ENCODE data around the gene CCL8.
"Not testable (repeated sequence)": the region's sequence is repeated elsewhere in the genome, so short reads cannot be mapped to it uniquely, and the experiment has no call there.

CCL8 gene

DNA sequence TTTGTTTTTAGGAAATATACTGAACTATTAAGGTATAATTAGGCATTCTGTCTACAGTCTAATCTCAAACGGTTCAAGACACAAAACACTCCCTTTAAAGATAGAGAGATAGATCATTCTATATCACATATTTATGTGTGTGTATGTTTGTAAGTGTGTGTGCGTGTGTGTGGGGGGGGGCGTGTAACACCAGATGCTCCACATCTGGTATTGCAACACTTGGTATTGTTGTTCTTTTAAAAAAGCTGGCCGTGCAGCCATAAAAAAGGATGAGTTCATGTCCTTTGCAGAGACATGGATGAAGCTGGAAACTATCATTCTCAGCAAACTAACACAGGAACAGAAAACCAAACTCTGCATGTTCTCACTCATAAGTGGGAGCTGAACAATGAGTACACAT is 8.3 kb downstream of the CCL8 start:
- not testable (repeated sequence) for H3K36me3 Mint-ChIP-seq (ENCODE audit: insufficient read depth); DNase-seq (ENCODE audit: low spot score in 2 of 2); H3K27ac Mint-ChIP-seq (ENCODE audit: low read depth); H3K4me3 Mint-ChIP-seq; ATAC-seq (replicated peaks; ENCODE audit: extremely low read depth, poor library complexity, severe bottlenecking); H3K9me3 Mint-ChIP-seq; H3K4me1 Mint-ChIP-seq
- H3K27me3 Mint-ChIP-seq, result peaks cover 56% of the 10 kb centered on the region

DNA sequence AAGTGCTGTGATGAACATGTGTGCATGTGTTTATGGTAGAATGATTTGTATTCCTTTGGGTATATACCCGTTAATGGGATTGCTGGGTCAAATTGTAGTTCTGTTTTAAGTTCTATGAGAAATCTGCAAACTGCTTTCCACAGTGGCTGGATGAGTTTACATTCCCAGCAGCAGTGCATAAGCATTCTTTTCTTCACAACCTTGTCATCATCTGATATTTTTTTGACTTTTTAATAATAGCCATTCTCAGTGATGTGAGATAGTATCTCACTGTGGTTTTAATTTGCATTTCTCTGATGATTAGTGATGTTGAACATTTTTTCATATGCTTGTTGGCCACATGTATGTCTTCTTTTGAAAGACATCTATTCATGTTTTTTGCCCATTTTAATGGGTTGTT is 18.5 kb downstream of the CCL8 start:
- DNase-seq (ENCODE audit: low spot score in 2 of 2) (no peak), ATAC-seq (replicated peaks; ENCODE audit: extremely low read depth, poor library complexity, severe bottlenecking) (no peak)
- peaks cover 77% of the 10 kb centered on the region for H3K27me3 Mint-ChIP-seq
- H3K4me1 Mint-ChIP-seq, result no peaks in the 10 kb centered on the region
- no peak overlapping the region for H3K4me3 Mint-ChIP-seq
- H3K27ac Mint-ChIP-seq (ENCODE audit: low read depth), result no peak overlapping the region
- no peaks in the 10 kb centered on the region for H3K9me3 Mint-ChIP-seq
- H3K36me3 Mint-ChIP-seq (ENCODE audit: insufficient read depth), result no peaks in the 10 kb centered on the region

DNA sequence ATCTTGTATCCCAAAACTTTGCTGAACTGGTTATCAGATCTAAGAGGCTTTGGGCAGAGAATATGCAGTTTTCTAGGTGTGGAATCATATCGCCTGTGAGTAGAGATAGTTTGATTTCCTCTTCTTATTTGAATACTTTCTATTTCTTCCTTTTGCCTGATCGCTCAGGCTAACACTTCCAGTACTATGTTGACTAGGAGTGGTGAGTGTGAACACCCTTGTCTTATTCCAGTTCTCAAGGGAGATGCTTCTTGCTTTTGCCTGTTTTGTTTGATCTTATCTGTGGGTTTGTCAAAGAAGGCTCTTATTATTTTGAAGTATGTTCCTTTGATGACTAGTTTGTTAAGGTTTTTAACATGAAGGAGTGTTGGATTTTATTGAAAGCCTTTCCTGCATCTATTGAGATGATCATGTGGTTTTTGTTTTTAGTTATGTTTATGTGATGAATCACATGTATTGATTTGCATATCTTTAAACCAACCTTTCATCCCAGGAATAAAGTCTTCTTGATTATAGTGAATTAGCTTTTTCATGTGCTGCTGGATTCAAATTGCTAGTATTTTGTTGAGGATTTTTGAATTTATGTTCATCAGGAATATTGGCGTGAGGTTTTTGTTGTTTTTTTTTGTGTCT is 20.0 kb downstream of the CCL8 start:
- no peak overlapping the region for H3K27ac Mint-ChIP-seq (ENCODE audit: low read depth)
- H3K4me3 Mint-ChIP-seq, result no peak overlapping the region
- no peak for DNase-seq (ENCODE audit: low spot score in 2 of 2)
- H3K9me3 Mint-ChIP-seq, result no peaks in the 10 kb centered on the region
- H3K4me1 Mint-ChIP-seq, result no peaks in the 10 kb centered on the region
- ATAC-seq (replicated peaks; ENCODE audit: extremely low read depth, poor library complexity, severe bottlenecking), result no peak
- H3K36me3 Mint-ChIP-seq (ENCODE audit: insufficient read depth), result no peaks in the 10 kb centered on the region
- H3K27me3 Mint-ChIP-seq, result peaks cover 77% of the 10 kb centered on the region

DNA sequence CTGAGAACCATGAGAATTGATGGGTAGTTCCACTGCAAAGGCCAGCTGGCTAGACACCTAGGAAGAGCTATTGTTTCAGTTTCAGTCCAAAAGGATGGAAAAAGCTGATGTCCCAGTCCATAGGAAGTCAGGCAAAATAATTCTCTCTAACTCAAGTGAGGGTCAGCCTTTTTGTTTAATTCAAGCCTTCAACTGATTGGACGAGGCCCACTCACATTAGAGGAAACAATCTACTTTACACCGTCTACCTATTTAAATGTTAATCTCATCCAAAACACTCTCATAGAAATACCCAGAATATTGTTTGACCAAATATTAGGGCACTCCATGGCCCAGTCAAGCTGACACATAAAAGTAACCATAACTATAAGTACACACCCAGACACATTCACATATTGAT is 22.7 kb downstream of the CCL8 start:
- DNase-seq (ENCODE audit: low spot score in 2 of 2), result no peak
- Mint-ChIP-seq H3K27me3 (peaks cover 84% of the 10 kb centered on the region), H3K4me3 (no peak overlapping the region)

DNA sequence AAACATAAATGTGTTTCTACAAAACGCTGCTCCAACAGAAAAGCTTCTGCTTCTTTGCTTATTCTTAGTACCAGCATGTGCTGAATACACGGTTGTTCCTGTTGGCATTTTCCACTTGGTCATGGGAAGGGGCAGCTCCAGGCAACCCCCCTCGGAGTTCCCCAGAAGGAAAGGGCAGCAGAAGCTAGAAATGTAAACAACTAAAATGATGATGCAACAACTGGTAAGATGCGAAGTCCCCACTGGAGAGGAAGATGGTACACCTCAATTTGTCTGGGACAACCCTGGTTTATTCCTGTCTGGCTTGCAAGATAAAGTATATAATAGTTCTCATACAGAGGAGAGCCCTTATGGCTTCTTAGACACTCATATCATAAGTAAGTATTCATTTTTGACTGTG is 27.8 kb downstream of the CCL8 start:
- ATAC-seq (replicated peaks; ENCODE audit: extremely low read depth, poor library complexity, severe bottlenecking) (no peak), DNase-seq (ENCODE audit: low spot score in 2 of 2) (no peak)
- Mint-ChIP-seq H3K27me3 (peaks cover 81% of the 10 kb centered on the region), H3K4me1 (no peaks in the 10 kb centered on the region), H3K4me3 (no peak overlapping the region), H3K36me3 (ENCODE audit: insufficient read depth) (no peaks in the 10 kb centered on the region), H3K9me3 (no peaks in the 10 kb centered on the region), H3K27ac (ENCODE audit: low read depth) (no peak overlapping the region)

More for the DNA sequence above, 22.7 kb downstream of the CCL8 start:
- no peak for ATAC-seq (replicated peaks; ENCODE audit: extremely low read depth, poor library complexity, severe bottlenecking)
- no peaks in the 10 kb centered on the region for H3K9me3 Mint-ChIP-seq
- H3K4me1 Mint-ChIP-seq, result no peaks in the 10 kb centered on the region
- H3K27ac Mint-ChIP-seq (ENCODE audit: low read depth), result no peak overlapping the region
- H3K36me3 Mint-ChIP-seq (ENCODE audit: insufficient read depth), result no peaks in the 10 kb centered on the region

DNA sequence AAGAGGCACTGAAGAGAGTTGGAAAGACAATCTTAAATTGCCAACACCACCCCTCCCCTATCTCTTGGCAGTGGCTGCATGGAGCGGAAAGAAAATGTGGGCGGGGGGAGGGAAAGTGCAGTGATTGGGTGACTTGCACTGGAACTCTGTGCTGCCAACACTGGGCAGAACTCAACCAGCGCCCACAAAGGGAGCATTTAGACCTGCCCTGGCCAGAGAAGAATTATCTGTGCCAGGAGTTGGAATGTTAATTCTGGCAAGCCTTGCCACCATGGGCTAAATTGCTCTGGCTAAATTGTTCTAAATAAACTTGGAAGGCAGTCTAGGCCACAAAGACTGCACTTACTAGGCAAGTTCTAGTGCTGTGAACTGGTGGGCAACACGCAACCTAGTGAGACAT is 30.5 kb downstream of the CCL8 start:
- H3K27me3 Mint-ChIP-seq, result peaks cover 54% of the 10 kb centered on the region
- no peak overlapping the region for H3K27ac Mint-ChIP-seq (ENCODE audit: low read depth)
- H3K9me3 Mint-ChIP-seq, result no peaks in the 10 kb centered on the region
- peaks cover 2% of the 10 kb centered on the region for H3K36me3 Mint-ChIP-seq (ENCODE audit: insufficient read depth)
- no peak for ATAC-seq (replicated peaks; ENCODE audit: extremely low read depth, poor library complexity, severe bottlenecking)
- no peak overlapping the region for H3K4me3 Mint-ChIP-seq
- no peak for DNase-seq (ENCODE audit: low spot score in 2 of 2)
- no peaks in the 10 kb centered on the region for H3K4me1 Mint-ChIP-seq

DNA sequence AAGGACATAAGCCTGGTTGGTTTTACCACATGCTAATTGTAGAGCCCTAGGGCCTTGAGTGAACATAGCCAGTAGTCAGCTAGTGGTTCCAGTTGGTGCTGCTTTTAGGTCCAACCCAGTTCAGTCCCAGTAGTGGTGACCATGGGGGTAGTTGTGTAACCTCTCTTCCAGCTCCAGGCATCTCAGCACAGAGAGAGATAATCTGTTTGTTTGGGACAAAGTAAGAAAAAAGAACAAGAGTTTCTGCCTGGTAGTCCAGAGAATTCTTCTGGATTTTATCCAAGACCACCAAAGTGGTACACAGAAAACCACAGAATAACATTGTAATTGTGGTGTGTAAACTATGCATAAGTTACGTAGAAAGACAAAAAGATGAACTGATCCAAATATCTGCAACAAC is 31.9 kb downstream of the CCL8 start:
- Mint-ChIP-seq H3K36me3 (ENCODE audit: insufficient read depth) (peaks cover 2% of the 10 kb centered on the region), H3K4me3 (no peak overlapping the region), H3K27me3 (peaks cover 45% of the 10 kb centered on the region), H3K27ac (ENCODE audit: low read depth) (no peak overlapping the region), H3K9me3 (no peaks in the 10 kb centered on the region), H3K4me1 (no peaks in the 10 kb centered on the region)
- ATAC-seq (replicated peaks; ENCODE audit: extremely low read depth, poor library complexity, severe bottlenecking), result no peak
- no peak for DNase-seq (ENCODE audit: low spot score in 2 of 2)

DNA sequence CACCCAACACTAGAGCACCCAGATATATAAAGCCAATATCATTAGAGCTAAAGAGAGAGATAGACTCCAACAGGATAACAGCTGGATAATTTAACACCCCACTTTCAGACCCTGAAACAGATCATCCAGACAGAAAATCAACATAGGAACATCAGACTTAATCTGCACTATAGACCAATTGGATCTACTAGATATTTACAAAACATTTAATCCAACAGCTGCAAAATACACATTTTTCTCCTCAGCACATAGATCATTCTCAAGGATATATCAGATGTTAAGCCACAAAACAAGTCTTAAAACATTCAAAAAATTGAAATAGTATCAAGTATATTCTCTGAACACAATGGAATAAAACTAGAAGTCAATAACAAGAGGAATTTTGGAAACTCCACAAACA is 33.0 kb downstream of the CCL8 start:
- ATAC-seq (replicated peaks; ENCODE audit: extremely low read depth, poor library complexity, severe bottlenecking), result no peak
- Mint-ChIP-seq H3K9me3 (no peaks in the 10 kb centered on the region), H3K36me3 (ENCODE audit: insufficient read depth) (peaks cover 2% of the 10 kb centered on the region), H3K27me3 (peaks cover 34% of the 10 kb centered on the region), H3K27ac (ENCODE audit: low read depth) (no peak overlapping the region), H3K4me3 (no peak overlapping the region), H3K4me1 (no peaks in the 10 kb centered on the region)
- no peak for DNase-seq (ENCODE audit: low spot score in 2 of 2)

DNA sequence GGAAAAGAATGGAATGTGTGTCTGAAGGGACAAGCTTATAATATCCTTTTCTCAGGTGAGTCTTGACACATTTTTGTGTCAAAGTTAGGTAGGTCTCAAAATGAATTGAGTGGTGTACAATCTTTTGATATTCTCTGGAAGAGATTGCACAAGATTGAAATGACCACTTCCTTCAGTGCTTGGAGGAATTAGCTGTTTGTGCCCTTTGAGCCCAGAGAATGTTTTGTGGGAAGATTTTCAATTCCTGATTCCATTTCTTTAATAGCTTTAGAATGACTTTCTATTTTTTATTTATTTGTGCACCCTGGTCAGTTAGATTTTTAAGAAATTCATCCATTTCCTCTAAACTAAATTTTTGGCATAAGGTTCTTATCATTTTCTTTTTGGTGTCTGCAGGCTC is 35.4 kb downstream of the CCL8 start:
- DNase-seq (ENCODE audit: low spot score in 2 of 2) (no peak), ATAC-seq (replicated peaks; ENCODE audit: extremely low read depth, poor library complexity, severe bottlenecking) (no peak)
- Mint-ChIP-seq H3K27me3 (peaks cover 15% of the 10 kb centered on the region), H3K27ac (ENCODE audit: low read depth) (no peak overlapping the region), H3K36me3 (ENCODE audit: insufficient read depth) (peaks cover 2% of the 10 kb centered on the region), H3K4me3 (no peak overlapping the region), H3K4me1 (no peaks in the 10 kb centered on the region), H3K9me3 (no peaks in the 10 kb centered on the region)

DNA sequence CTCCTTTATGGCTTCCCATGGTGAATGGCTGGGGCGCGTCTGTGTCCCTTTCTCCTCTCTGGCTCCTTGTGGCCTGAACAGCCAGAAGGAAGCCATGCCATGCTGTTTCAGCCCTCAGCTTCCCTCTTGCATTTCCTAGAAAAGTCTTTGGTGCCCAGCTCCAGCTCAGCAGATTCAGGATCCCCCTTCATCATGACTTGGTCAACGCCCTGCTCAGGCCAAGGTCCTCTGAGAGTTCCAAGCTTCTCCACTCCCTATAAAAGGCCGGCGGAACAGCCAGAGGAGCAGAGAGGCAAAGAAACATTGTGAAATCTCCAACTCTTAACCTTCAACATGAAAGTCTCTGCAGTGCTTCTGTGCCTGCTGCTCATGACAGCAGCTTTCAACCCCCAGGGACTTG is 37.0 kb downstream of the CCL8 start, which contains the start of gene CCL13:
Gene CCL13 (plus strand): TSS at position 287 of the 400 bp plus-strand sequence. CDS start 47 bp downstream, at position 334.
- DNase-seq (ENCODE audit: low spot score in 2 of 2), result no peak
- Mint-ChIP-seq H3K4me3 (no peak within 1 kb of the TSS), H3K27ac (ENCODE audit: low read depth) (no peak within 1 kb of the TSS), H3K9me3 (no peaks in the 10 kb centered on the region), H3K36me3 (ENCODE audit: insufficient read depth) (peaks cover 2% of the 10 kb centered on the region), H3K27me3 (peaks cover 4% of the 10 kb centered on the region), H3K4me1 (no peaks in the 10 kb centered on the region)
- no peak for ATAC-seq (replicated peaks; ENCODE audit: extremely low read depth, poor library complexity, severe bottlenecking)

DNA sequence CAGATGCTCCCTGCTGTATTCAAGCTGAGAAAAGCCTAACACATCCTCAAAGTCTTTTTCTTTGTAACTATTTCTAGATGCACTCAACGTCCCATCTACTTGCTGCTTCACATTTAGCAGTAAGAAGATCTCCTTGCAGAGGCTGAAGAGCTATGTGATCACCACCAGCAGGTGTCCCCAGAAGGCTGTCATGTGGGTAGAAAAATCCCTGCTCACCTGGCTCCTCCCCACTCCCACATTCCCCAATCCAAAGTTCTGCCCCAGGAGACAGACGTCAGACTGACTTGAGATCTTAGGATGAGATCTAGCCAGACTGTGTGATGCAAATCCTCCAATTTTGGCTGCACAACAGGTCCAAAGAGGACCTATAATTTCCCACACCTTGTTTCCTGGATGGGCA is 38.2 kb downstream of the CCL8 start:
- H3K4me3 Mint-ChIP-seq, result no peak overlapping the region
- no peak overlapping the region for H3K27ac Mint-ChIP-seq (ENCODE audit: low read depth)
- no peak for ATAC-seq (replicated peaks; ENCODE audit: extremely low read depth, poor library complexity, severe bottlenecking)
- no peak for DNase-seq (ENCODE audit: low spot score in 2 of 2)
- H3K27me3 Mint-ChIP-seq, result peaks cover 2% of the 10 kb centered on the region
- no peaks in the 10 kb centered on the region for H3K9me3 Mint-ChIP-seq
- no peaks in the 10 kb centered on the region for H3K4me1 Mint-ChIP-seq
- H3K36me3 Mint-ChIP-seq (ENCODE audit: insufficient read depth), result peaks cover 2% of the 10 kb centered on the region

DNA sequence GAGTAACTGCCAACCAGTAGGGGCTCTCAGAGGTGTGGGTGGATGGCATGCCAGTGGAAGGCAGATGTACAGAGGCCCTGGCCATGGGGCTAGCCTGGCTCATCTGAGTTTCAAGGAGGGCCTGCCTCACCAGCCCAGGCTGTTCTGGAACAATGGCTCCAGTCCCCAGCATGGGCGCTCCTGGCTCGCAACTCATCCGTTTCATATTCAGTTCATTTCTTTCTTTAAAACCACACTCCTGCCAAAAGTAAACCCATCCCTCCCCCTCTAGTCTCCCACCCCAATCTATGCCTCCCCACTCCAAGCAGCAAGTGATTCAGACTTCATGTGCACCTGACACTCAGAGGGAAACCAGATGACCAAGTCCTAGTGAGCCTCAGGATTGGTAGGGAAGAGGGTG is 39.4 kb downstream of the CCL8 start:
- no peaks in the 10 kb centered on the region for H3K9me3 Mint-ChIP-seq
- H3K4me3 Mint-ChIP-seq, result no peak overlapping the region
- H3K36me3 Mint-ChIP-seq (ENCODE audit: insufficient read depth), result no peaks in the 10 kb centered on the region
- DNase-seq (ENCODE audit: low spot score in 2 of 2) (no peak), ATAC-seq (replicated peaks; ENCODE audit: extremely low read depth, poor library complexity, severe bottlenecking) (no peak)
- no peaks in the 10 kb centered on the region for H3K4me1 Mint-ChIP-seq
- H3K27ac Mint-ChIP-seq (ENCODE audit: low read depth), result no peak overlapping the region
- H3K27me3 Mint-ChIP-seq, result peaks cover 14% of the 10 kb centered on the region

DNA sequence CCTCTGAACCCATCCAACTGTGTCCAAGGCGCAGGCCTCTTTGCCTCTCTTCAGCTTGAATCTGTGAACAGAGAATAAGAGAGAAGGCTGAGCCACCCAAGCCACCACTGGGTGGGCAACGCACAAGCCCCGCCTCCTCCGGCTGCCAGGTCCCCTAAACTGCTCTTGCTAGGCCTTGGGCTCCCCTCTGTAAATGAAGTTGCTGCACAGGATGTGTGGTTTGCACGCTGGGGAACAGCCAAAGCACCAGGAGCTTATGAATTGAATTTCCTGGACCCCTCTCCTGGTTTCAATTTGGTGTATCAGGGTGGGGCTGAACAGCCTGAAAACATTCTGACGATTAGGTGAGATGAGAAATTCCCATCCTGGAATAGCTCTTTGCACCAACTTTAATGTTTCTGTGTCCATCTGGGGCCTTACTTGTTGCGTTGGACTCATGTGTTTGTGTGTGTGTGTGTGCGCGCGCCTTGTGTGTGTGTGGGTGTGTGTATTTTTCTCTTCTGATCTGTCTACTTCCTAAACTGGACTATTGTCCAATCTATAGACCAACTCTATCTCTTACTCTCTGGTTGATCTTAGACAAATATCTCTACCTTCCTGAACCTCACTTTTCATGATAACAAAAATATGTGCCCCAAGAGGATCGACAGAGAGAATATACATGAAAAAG is 41.5 kb downstream of the CCL8 start:
- peaks cover 26% of the 10 kb centered on the region for H3K27me3 Mint-ChIP-seq
- no peak overlapping the region for H3K4me3 Mint-ChIP-seq
- H3K9me3 Mint-ChIP-seq, result no peaks in the 10 kb centered on the region
- H3K27ac Mint-ChIP-seq (ENCODE audit: low read depth), result no peak overlapping the region
- ATAC-seq (replicated peaks; ENCODE audit: extremely low read depth, poor library complexity, severe bottlenecking) (no peak), DNase-seq (ENCODE audit: low spot score in 2 of 2) (no peak)
- no peaks in the 10 kb centered on the region for H3K4me1 Mint-ChIP-seq
- H3K36me3 Mint-ChIP-seq (ENCODE audit: insufficient read depth), result no peaks in the 10 kb centered on the region

Measured in central memory CD8-positive, alpha-beta T cell (primary cell).